C4-2B (cell line): ENCODE results near the gene CACNA2D1.

Source experiments
- CTCF ChIP-seq: fragments of 450-650 bp; conservative IDR thresholded peaks from 2 replicates; pipeline ENCODE4 v1.5.1; 2017; ENCODE audit warnings: mild to moderate bottlenecking
- ZFX ChIP-seq: fragments of 450-650 bp; IDR thresholded peaks from 2 replicates; pipeline ENCODE4 v1.6.1; 2017

GRCh38 chr7:81960026-81960425, 483.6 kb downstream of the CACNA2D1 start:
- TF ChIP-seq CTCF (no peak), ZFX (no peak)
